Measurements from ENCODE around the gene THAP3.
"Not testable (repeated sequence)": the region's sequence is repeated elsewhere in the genome, so short reads cannot be mapped to it uniquely, and the experiment has no call there.

DNA sequence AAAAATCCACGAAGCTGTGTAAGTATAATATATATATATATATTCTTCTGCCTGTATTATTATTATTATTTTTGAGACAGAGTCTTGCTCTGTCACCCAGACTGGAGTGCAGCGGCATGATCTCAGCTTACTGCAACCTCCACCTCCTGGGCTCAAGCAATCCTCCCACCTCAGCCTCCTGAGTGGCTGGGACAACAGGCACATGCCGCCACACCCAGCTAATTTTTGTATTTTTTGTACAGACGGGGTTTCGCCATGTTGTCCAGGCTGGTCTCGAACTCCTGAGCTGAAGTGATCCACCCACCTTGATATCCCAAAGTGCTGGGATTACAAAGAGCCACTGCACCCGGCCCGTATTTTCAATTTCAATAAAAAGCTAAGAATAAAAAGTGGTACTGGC lies 24.7 kb upstream of the THAP3 start:
- not testable (repeated sequence) for TF ChIP-seq POLR2AphosphoS5 (IDR thresholded peaks at IDR 0.05; ENCODE audit: low read depth); CTCF (conservative IDR thresholded peaks at IDR 0.05; ENCODE audit: low read depth in 2 of 2); EZH2phosphoT487 (IDR thresholded peaks at IDR 0.05; ENCODE audit: unreplicated experiment); CREB1 (CRISPR knock-in tag; IDR thresholded peaks at IDR 0.05; ENCODE audit: low read depth); REST (IDR thresholded peaks at IDR 0.05; ENCODE audit: unreplicated experiment); EZH2 (IDR thresholded peaks at IDR 0.05; ENCODE audit: low read depth, unreplicated experiment); ZNF462 (CRISPR knock-in tag; IDR thresholded peaks at IDR 0.05); ZNF114 (CRISPR knock-in tag; IDR thresholded peaks at IDR 0.05); NANOG (IDR thresholded peaks at IDR 0.05; ENCODE audit: borderline replicate concordance)

All from GM23338 (cell line).